ENCODE results near the gene UCN2. TPM values are rescaled to one million over a fixed set of nuclear protein-coding genes. Genes with fewer than 3 reads are reported as not detected.

UCN2 gene
- total and polyA plus RNA-seq, 2 of the 8 experiments (the other 6 are each of a cell fraction or from before 2014, with no cell fraction given) = 0.14 TPM; not detected in 1

DNA sequence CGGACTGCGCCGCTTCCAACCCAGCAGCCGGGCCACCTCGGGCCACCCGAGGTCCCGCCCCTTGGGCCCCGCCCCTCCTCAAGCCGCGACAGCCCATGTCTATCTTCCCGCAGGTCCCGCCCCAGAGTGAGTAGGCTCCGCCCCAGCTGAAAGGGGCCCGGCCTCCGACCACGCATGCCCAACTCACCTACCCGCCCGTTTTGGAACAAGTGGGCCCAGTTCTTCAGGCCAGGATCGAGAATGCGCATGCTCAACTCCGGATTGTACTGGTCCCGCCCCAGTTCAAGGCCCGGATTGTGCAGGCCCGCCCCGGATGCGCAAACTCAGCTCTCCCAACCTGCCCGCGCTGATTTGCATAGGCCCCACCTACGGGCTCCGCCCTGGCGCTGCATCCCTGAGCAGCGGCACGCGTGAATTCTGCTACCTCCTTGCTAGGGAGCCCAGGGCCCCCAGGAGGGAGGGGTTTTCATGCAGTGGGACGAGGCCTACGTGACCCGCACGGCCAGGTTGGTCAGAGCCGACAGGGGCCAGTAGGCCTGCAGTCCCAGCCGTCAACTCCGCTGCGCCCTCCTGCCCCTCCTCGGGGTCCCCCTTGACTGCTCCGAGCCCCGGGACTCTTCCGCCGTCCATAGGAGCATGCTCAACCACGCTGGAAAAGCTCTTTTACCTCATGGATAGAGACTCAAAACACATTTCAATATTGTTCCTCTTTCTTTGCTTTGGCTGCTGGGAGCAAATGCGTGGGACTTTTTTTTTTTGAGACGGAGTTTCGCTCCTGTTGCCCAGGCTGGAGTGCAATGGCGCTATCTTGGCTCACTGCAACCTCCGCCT, 6.6 kb downstream of the UCN2 start, which contains the start of gene PFKFB4 (continued):
- TF ChIP-seq HDAC2 (IDR thresholded peaks at IDR 0.05; ENCODE audit: borderline replicate concordance in 1 of 2, low read depth in 2 of 2, low read length in 2 of 2) (peak; percentile 80 to 92; a peak in 2 of 4 replicates), RAD21 (IDR thresholded peaks at IDR 0.05 in 1 of 2, conservative IDR thresholded peaks at IDR 0.05 in 1 of 2; ENCODE audit: low read depth in 2 of 2, low read length in 2 of 2) (no peak), CREB1 (IDR thresholded peaks at IDR 0.05) (peak; percentile 39; the same call in 1 of the 2 replicates), ATF2 (IDR thresholded peaks at IDR 0.05; ENCODE audit: low read length) (no peak), POLR2A (IDR thresholded peaks at IDR 0.05; ENCODE audit: control extremely low read depth in 1 of 2, low read depth in 2 of 2, low read length in 2 of 2) (peak in 1 of 2 experiments; percentile 82; a peak in 2 of 3 replicates), SAP30 (IDR thresholded peaks at IDR 0.05; ENCODE audit: insufficient read depth, insufficient replicate concordance, low read length) (no peak), BRCA1 (IDR thresholded peaks at IDR 0.05; ENCODE audit: low read depth, low read length) (no peak), NRF1 (IDR thresholded peaks at IDR 0.05; ENCODE audit: low read depth, low read length) (peak; percentile 95), CTCF (IDR thresholded peaks at IDR 0.05; ENCODE audit: control extremely low read depth in 1 of 3, insufficient read depth in 1 of 3, low read depth in 1 of 3, low read length in 3 of 3) (peak in 1 of 3 experiments; percentile 36; a peak in 1 of 4 replicates)
- TF ChIP-seq, protein P1, sequence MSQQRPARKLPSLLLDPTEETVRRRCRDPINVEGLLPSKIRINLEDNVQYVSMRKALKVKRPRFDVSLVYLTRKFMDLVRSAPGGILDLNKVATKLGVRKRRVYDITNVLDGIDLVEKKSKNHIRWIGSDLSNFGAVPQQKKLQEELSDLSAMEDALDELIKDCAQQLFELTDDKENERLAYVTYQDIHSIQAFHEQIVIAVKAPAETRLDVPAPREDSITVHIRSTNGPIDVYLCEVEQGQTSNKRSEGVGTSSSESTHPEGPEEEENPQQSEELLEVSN (IDR thresholded peaks at IDR 0.05) = 0 out of 2 replicates have a peak, but pooled peaks have one; percentile 4

All from H1 (cell line).